ENCODE results near the gene KDELR3.

DNA sequence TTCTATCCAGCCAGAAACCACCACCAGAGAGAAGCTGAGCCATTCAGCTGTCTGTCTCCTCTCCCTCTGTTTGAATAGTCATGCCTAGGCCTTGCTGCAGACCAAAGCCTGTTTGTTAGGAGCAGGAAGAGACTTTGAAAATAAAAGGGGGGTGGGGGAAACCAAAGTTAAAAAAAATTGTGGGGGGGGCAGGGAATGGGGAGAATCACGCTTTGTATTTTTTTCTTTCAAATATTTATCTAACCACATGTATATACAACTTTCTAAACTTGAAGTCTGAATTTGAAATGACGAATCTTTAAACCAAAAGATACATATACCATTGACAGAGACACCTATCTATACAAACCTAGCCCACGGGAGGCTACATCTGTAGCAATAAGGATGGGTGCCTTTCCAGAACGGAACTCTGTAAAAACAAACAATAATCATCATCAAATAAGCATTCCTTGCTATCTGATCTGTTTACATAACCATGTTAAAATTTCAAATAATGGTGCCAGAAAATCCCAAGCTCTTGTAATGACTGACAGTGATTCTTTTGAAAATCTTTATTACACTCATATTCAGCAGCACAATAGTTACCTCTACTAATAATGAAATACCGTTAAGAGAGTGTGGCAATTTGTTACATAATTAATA lies 23.9 kb downstream of the KDELR3 start:
- TF ChIP-seq, protein P1, sequence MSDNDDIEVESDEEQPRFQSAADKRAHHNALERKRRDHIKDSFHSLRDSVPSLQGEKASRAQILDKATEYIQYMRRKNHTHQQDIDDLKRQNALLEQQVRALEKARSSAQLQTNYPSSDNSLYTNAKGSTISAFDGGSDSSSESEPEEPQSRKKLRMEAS (IDR thresholded peaks at IDR 0.05; ENCODE audit: low read depth) = no peak
- TF ChIP-seq, protein P2, sequence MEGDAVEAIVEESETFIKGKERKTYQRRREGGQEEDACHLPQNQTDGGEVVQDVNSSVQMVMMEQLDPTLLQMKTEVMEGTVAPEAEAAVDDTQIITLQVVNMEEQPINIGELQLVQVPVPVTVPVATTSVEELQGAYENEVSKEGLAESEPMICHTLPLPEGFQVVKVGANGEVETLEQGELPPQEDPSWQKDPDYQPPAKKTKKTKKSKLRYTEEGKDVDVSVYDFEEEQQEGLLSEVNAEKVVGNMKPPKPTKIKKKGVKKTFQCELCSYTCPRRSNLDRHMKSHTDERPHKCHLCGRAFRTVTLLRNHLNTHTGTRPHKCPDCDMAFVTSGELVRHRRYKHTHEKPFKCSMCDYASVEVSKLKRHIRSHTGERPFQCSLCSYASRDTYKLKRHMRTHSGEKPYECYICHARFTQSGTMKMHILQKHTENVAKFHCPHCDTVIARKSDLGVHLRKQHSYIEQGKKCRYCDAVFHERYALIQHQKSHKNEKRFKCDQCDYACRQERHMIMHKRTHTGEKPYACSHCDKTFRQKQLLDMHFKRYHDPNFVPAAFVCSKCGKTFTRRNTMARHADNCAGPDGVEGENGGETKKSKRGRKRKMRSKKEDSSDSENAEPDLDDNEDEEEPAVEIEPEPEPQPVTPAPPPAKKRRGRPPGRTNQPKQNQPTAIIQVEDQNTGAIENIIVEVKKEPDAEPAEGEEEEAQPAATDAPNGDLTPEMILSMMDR (IDR thresholded peaks at IDR 0.05) = no peak
- TF ChIP-seq, protein P3, sequence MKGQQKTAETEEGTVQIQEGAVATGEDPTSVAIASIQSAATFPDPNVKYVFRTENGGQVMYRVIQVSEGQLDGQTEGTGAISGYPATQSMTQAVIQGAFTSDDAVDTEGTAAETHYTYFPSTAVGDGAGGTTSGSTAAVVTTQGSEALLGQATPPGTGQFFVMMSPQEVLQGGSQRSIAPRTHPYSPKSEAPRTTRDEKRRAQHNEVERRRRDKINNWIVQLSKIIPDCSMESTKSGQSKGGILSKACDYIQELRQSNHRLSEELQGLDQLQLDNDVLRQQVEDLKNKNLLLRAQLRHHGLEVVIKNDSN (IDR thresholded peaks at IDR 0.05; ENCODE audit: borderline replicate concordance, low read depth) = no peak
- TF ChIP-seq JUND (IDR thresholded peaks at IDR 0.05) (no peak), RFX5 (IDR thresholded peaks at IDR 0.05; ENCODE audit: low read length) (no peak), CHD2 (IDR thresholded peaks at IDR 0.05; ENCODE audit: low read length, partially characterized antibody) (no peak)
